NCI-H526 treated with DMSO at 0.1 percent for 48 hours (cell line): Measurements from ENCODE around the gene ZAR1L.

ENCODE experiments used
- DNase-seq: peaks from one replicate; lab custom pipeline; 2025; lab: John Stamatoyannopoulos, UW

ZAR1L gene

GRCh38 chr13:32300920-32301319 is 14.2 kb downstream of the ZAR1L start:
- no peak for DNase-seq

- DNase-seq, result no peak
These were observed 14.8 kb downstream of the ZAR1L start for GRCh38 chr13:32300406-32300805.

GRCh38 chr13:32299893-32300292 is 15.3 kb downstream of the ZAR1L start:
- no peak for DNase-seq

- DNase-seq, result no peak
These were observed 16.5 kb downstream of the ZAR1L start for GRCh38 chr13:32298695-32299094.

GRCh38 chr13:32297206-32297605 is 18.0 kb downstream of the ZAR1L start:
- DNase-seq, result no peak

GRCh38 chr13:32285633-32285965 is 29.6 kb downstream of the ZAR1L start:
- DNase-seq, result no peak

- DNase-seq, result no peak
These were observed 30.1 kb downstream of the ZAR1L start for GRCh38 chr13:32284927-32285632.

- DNase-seq, result no peak
These were observed 33.0 kb downstream of the ZAR1L start for GRCh38 chr13:32282096-32282711.

- no peak for DNase-seq
These were observed 34.1 kb downstream of the ZAR1L start for GRCh38 chr13:32281096-32281495.

GRCh38 chr13:32278426-32278825 is 36.7 kb downstream of the ZAR1L start:
- DNase-seq, result no peak

- no peak for DNase-seq
These were observed 37.3 kb downstream of the ZAR1L start for GRCh38 chr13:32277839-32278238.

- DNase-seq, result no peak
These were observed 43.0 kb downstream of the ZAR1L start for GRCh38 chr13:32272021-32272683.

GRCh38 chr13:32267836-32268439 is 47.2 kb downstream of the ZAR1L start:
- DNase-seq, result peak; percentile 39

GRCh38 chr13:32266130-32266529 is 49.0 kb downstream of the ZAR1L start:
- DNase-seq, result no peak

GRCh38 chr13:32265726-32266125 is 49.4 kb downstream of the ZAR1L start:
- DNase-seq, result no peak

GRCh38 chr13:32264407-32264806 is 50.8 kb downstream of the ZAR1L start:
- DNase-seq, result no peak

- no peak for DNase-seq
These were observed 52.5 kb downstream of the ZAR1L start for GRCh38 chr13:32262619-32263018.

GRCh38 chr13:32262165-32262564 is 53.0 kb downstream of the ZAR1L start:
- DNase-seq, result no peak

GRCh38 chr13:32261567-32261966 is 53.6 kb downstream of the ZAR1L start:
- no peak for DNase-seq

- DNase-seq, result no peak
These were observed 56.0 kb downstream of the ZAR1L start for GRCh38 chr13:32259116-32259515.

GRCh38 chr13:32257649-32258048 is 57.5 kb downstream of the ZAR1L start:
- peak; percentile 98 for DNase-seq

GRCh38 chr13:32256243-32256642 is 58.9 kb downstream of the ZAR1L start:
- no peak for DNase-seq

GRCh38 chr13:32255724-32256109 is 59.4 kb downstream of the ZAR1L start:
- DNase-seq, result no peak
